Dedifferentiated amniotic fluid mesenchymal stem cell (primary cell): ENCODE data around the gene ERCC6L2.

Experiments
- DNase-seq: peaks from one replicate; pipeline ENCODE4 v3.0.0-alpha.2; 2016; ENCODE audit errors: extremely low spot score

ERCC6L2 gene

GRCh38 chr9:95980262-95981125 lies 105.0 kb downstream of the ERCC6L2 start:
- DNase-seq: no peak

DNA sequence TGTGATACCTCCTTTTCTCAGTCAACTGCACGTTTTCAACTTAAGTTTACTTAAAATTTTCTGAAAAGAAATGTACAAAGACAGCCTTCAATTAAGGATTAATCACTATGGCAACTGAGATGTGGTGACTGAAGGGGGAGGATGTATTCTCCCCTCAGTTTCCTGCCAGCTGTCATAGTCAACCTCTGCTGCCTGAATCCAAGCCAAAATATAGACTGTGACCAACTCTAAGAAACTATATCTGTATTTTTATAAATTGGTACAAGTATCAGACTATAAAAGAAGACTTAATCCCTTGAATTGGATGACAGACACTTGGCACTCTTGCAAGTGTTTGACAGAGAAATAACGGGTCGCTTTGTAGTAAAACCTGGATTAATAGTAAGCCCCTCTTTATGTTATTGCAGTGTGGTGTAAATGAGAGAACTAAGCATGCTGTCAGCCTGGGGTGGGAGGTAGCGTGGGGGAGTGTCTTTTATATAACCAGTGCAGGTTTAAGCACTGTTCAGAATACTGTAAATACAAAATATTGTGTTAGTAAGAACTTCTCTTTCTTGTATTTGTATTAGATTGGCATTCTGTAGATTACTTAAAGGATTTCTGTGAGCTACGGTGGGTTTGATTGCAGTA lies 106.4 kb downstream of the ERCC6L2 start:
- no peak for DNase-seq

- DNase-seq: no peak
Measured at GRCh38 chr9:95985440-95986055, 110.1 kb downstream of the ERCC6L2 start.

DNA sequence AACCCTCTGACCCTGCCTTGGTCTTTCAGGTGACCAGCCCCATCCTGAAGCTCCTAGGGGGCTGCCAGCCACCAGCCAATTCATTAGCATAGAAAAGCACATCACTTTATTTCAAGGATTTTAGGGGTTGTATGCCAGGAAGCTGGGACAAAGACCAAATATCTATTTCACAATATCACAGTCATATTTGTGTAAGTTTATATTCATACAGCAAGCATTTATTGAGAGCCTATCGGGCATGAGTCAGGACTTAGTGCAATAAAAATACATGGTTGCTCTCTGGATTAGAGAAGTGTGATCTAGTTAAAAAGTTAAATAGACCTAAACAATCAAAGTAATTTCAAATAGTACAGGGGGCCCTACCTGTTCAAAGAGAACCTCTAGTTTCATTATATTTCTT lies 113.8 kb downstream of the ERCC6L2 start:
- no peak for DNase-seq

DNA sequence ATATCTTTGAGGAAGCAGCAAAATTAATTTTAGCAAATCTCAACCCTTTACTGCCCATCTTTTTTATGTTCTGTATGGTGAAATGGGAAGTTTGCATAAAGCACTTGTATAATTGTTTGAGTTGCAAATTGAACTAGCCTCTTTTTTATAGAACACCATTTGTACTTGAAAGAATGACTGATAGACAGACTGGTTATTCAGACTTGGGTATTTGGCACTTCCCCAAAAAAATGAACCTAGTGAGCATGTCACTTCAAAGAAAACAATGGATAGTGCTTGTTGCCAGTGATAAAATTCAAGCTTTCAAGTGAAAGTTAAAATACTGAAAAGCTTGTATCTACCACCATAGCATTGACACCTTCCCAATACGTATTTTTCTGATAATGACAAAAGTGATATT lies 115.8 kb downstream of the ERCC6L2 start:
- no peak for DNase-seq

GRCh38 chr9:95992536-95992935 lies 117.0 kb downstream of the ERCC6L2 start:
- DNase-seq: no peak

DNA sequence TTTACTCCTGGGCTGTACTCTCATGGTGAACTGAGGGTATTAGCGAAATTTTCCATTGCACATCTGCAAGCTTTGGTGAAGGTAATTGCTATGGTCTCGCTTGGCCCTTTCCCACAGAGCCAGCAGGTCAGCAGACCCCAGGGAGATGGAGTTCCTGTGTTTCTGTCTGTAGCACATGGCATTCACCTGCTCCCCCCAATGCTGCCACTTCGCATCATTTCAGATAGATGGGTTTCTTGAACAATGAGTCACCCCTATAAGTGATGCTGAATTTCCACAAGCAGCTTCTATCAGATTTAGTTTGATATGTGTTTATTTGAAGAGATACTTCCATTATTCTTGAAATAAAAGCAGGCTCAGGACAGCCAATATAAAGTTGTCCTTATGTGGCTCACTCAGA lies 117.8 kb downstream of the ERCC6L2 start:
- DNase-seq: no peak

DNA sequence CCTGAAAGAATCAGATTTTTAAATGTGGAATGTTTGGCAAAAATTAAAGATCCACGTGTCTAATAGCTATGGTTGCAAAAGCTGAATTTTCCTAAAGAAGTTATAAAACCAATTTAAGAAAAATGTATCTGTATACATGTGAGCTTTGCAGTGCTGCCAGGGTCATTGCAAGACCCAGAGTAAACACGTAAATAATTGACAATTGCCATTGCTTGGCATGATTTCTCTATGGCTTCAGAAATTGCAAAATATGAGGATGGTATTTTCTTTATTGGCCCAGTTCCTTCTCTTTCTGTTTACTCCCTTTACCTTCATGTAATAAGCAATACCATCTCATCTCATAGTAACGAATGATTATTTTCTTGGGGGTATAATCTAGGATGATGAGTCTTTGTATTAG lies 123.9 kb downstream of the ERCC6L2 start:
- no peak for DNase-seq

DNA sequence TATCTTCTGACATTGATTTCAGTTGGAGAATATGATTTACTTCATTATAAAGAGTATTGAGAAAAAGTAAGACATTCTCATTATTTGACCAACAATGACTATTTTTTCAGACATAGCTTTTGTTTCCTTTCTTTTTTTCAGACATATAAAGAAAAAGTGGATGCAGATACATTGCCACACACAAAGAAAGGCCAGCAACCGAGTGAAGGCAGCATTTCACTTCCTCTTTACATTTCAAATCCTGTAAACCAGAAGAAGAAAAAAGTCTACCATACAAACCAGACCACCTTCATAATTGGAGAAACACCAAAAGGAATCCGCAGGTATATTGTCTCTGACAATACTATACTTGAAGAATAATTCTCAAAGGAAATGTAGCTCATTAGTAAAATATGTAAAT lies 128.9 kb downstream of the ERCC6L2 start:
- DNase-seq: no peak

GRCh38 chr9:96006296-96006879 lies 130.9 kb downstream of the ERCC6L2 start:
- no peak for DNase-seq

GRCh38 chr9:96006961-96007360 lies 131.5 kb downstream of the ERCC6L2 start:
- DNase-seq: no peak

DNA sequence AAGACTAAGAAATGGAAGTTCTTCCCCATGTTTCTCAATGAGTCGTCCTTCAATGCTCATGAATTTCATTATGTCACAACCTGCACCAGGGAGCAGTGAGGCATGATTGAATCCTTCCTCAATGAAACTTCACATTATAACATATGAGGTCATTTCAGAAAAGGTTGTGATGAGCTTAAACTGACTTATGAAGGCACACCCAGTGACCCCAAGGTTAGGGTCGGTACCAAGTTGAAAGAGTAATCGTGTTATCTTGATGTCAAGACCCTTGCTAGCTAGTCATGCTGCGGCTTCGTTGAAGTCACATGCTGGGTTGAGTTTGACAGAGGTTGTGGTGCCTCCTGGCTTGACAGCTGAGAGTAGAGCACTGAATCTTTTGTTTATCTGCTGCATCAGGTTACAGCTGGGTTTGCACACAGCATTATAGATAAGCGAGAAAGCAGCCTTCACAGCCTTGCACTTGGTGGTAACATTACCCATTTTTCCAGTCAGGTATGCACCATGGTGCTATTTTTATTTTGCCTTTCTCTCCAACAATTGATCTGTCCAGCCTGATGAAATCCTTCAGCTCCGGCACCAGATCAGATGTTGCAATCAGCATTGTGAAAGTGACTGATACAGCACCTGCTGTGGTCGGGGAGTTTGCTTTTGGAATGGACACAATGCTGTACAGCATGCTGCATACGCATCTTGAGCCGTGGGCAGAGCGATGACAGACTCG lies 133.2 kb downstream of the ERCC6L2 start:
- DNase-seq: no peak

GRCh38 chr9:96009223-96009602 lies 133.7 kb downstream of the ERCC6L2 start:
- DNase-seq: no peak

DNA sequence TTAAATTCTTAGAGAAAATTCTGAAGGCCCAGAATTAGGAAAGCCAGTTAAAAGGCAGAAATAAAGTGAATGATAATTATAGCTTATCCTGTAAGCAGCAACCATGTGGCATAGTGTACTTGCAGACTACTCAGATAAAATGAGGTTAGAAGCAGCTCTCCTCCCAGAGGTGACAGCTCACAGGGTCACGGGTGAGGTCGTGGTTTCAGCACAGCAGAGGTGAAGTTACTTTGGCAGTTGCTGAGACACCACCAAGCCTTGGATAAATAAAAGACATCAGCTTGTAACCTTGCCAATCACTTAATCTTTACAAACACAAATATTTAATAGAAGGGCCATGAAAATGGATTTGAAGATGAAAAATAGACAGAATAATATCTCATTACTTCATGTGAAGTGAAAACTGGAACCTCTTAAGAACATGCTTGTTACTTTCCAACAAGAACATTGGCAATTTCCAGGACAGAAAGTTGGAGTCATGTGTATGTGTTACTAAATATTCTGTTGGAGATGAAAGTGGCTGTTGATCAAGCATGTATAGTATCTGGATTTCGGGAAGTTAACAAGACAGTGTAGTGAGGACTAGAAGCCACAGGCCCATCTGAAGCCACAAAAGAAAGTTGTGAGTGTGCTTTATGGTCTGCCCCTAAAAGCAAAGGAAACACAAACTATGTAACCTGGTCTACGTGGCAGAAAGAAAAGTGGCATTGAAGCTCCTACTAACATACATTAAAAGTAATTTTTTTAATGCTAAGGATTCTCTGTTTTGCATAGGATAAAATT lies 134.4 kb downstream of the ERCC6L2 start:
- no peak for DNase-seq

- DNase-seq: no peak
Measured at GRCh38 chr9:96014078-96014477, 138.6 kb downstream of the ERCC6L2 start.

DNA sequence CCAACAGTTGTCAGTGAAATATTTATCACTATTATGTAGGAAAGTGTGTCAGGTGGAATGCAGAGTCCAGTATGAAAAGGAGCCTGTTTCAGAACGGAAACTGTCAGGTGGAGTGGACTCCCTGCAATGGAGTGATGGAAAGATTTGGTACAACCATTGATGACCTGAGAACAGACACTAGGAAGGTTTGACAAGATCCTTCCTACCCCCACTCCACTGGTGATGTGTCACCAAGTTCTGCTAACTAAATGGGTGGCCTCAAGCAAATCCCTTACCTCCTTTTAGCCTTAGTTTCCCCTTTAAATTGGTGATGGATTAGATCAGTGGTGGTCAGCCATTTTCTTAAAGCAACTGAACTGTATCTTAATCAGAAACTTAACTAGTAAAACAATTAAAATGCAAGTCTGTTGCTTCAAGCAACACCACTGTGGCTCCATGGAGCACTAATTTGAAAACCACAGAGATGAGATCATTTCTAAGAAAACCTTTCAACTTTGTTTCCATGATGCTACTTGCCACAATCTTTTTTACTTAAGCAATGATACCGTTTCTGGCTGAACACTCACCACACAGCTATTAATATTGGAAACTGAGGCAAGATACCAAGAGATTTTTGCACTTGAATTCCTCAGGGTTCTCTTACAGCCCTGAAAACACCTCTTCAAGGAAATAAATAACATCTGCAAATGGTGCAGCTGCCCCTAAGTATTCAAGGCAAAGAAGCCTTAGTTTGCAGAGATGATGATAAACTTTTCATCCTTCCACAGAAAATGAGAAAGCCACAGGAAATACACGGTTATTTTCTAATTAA lies 140.6 kb downstream of the ERCC6L2 start:
- DNase-seq: no peak
